Adipose tissue (tissue), 3 donors: ENCODE data around the gene HECTD4. TPM values are rescaled to one million over a fixed set of nuclear protein-coding genes. Genes with fewer than 3 reads are reported as not detected.
"Not testable (repeated sequence)": the region's sequence is repeated elsewhere in the genome, so short reads cannot be mapped to it uniquely, and the experiment has no call there.

Experiments used
- H3K27ac ChIP-seq: one replicate; pipeline ENCODE4 v1.5.1; 2013; ENCODE audit warnings: low read depth, low read length
- WGBS, 3 donors: extraction: QIAGEN DNeasy Blood & Tissue Kit; methylation state at CpG; one replicate each; pipeline ENCODE4 v1.1.7; 2013; 5-methylcytosine and 5-hydroxymethylcytosine counted together
- polyA plus RNA-seq, 3 donors: library from polyadenylated mRNA; stranded (reverse); fragments of 200-250 nt; gene quantifications; one replicate each; pipeline ENCODE4 v1.2.3, GENCODE V29; 2013
- donor health status: healthy with polysubstance abuse.
- donor health status: Bipolar disorder and iron deficiency.
- donor health status: healthy.

HECTD4 gene, protein sequence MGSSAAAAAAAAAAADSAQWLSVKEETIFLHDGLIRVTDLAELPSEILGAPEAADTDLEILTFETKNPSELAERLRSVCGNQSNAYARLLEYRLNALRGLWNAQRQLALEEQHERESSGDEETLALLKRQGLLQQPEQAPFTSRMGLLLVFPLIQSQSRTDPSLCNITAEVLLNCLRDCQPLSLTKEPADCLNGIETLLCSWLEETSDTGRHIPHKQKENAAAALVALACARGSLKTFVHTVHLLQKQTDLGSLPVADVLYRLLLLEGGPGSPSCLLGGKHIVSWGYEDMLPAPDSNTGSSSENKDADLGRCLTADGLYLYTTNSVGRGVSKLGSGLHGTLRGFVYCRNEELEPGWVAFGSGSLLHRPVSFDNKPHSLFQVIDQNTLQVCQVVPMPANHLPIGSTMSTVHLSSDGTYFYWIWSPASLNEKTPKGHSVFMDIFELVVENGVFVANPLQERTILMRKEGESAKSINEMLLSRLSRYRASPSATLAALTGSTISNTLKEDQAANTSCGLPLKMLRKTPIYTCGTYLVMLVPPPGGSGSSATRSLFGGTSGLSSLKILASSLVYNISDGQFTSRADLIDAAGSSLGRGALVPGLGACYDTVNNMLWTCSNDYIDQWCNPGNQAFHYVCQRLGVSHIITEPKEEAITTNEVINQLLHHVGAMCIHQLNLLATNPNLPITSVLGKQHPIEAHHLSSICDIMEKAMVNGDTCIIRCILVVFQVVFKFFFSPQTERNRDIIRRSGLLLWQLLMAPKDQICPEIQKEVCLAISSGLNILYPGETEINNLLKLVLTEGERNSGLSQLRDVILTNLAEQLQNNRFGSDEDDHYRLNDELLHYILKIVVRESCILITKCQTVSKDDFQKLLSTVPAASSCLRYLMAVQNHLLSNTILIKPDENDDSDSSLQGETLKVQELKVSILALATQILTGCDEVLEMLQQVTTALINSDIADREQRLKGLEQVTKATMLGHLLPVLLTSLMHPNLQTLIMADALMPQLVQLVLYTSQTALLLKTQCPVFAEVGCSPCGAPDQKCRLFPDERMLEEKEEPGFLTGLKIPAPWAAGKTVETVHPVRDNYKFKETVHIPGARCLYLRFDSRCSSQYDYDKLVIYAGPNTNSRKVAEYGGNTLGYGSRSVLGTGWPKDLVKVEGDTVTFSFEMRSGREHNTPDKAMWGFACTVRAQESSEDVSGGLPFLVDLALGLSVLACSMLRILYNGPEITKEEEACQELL (N-terminal part only)
- 10 to 100 TPM in 2 of 3 donors, 1 to 10 TPM in 1; 4.0 to 16.6 (median 10.1) TPM for polyA plus RNA-seq

DNA sequence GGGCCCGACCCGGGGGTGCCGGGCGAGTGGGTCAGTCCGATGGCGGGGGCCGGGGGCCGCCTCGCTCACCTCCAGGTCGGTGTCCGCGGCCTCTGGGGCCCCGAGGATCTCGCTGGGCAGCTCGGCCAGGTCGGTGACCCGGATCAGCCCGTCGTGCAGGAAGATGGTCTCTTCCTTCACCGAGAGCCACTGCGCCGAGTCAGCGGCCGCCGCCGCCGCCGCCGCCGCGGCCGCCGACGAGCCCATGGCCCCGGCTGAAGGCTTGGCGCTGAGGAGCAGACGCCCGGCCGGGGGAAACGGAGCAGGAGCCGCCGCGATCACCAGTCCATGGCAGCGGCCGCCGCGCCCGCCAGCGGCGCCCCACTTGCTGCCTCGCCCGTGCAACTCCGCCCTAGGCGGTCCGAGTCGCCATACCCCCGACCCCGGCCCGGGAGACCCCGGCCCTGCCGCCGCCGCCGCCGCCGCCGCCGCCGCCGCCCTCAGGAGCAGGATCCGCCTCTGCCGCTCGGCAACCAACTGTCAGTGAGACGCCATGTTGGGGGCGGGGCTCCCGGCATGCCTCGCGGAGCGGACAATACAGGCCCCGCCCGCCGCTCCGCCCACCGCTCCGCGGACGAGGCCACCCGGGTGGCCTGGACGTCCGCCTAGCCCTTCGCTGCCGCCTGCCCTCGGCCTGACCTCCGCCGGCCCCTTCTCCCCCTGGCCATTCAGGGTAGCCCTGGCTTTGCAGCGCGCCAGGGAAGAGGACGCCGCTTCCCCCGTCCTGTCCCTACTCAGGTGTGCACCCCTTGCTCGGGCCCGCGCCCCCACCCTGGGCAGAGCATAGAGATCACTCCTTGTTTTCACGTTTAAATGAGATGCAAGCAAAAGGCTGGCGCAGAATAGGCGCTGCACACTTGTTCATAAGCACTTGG lies at the start of gene HECTD4:
TSS of gene HECTD4 (minus strand) at position 549 of the 914 bp plus-strand sequence. CDS start at position 246, 303 bp downstream.
- no peak within 1 kb of the TSS for H3K27ac ChIP-seq
- WGBS, 3 donors: 1 to 33% (median 1%) methylated on average over 61 to 105 of the region's 106 CpGs

DNA sequence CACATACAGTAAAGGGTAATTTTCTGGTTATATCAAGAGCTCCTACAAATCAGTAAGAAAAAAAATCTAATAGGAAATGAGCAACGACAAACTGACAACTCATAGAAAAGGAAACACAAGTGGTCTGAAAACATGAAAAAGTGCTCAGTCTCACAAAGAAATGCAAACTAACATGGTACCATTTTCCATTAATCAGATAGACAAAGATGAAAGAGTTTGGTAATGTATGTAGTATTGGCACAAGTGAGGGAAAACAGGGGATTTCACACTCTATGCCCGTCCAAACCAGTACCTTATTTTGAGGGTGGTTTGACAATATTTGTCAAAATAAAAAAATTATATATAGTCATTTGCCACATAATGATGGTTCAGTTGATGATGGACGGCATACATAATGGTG lies 49.7 kb upstream of the HECTD4 start:
- WGBS, 3 donors: 75 to 90% (median 80%) methylated on average over 3 of the region's 3 CpGs
- H3K27ac ChIP-seq: no peak overlapping the region

DNA sequence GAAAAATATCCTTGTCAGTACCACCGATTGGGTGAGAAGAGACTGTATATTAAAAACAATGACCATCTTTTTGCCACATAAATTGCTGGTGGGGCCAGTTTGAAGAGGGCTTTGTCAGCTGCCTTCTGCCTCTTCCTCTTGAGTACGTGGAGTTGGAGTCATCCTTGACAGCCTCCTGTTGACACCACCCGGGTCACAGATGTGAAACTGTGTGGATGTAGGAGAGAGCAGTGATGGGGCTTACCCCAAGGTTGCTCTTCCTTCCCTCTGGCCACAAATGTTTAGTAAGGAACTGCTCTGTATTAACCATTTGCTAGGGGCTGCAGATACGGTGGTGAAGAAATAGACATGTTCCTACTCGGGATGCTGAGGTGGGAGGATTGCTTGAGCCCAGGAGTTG lies 48.7 kb upstream of the HECTD4 start:
- 54 to 81% (median 69%) methylated on average over 5 of the region's 5 CpGs for WGBS, 3 donors
- no peak overlapping the region for H3K27ac ChIP-seq

DNA sequence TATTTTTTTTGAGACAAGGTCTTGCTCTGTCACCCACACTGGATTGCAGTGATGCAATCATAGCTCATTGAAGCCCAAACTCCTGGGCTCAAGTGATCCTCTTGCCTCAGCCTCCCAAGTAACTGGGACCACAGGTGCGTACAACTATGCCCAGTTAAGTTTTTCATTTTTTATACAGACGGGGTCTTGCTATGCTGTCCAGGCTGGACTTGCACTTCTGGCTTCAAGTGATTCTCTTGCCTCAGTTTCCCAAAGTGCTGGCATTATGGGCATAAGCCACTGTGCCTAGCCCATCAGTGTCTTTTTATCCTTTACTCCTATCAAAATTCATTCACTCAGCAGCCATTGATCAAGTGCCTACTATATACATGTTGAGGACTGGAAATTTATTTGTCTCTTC lies 45.5 kb upstream of the HECTD4 start:
- no peak overlapping the region for H3K27ac ChIP-seq
- WGBS, 3 donors: 94 to 100% (median 96%) methylated on average over 2 of the region's 2 CpGs

DNA sequence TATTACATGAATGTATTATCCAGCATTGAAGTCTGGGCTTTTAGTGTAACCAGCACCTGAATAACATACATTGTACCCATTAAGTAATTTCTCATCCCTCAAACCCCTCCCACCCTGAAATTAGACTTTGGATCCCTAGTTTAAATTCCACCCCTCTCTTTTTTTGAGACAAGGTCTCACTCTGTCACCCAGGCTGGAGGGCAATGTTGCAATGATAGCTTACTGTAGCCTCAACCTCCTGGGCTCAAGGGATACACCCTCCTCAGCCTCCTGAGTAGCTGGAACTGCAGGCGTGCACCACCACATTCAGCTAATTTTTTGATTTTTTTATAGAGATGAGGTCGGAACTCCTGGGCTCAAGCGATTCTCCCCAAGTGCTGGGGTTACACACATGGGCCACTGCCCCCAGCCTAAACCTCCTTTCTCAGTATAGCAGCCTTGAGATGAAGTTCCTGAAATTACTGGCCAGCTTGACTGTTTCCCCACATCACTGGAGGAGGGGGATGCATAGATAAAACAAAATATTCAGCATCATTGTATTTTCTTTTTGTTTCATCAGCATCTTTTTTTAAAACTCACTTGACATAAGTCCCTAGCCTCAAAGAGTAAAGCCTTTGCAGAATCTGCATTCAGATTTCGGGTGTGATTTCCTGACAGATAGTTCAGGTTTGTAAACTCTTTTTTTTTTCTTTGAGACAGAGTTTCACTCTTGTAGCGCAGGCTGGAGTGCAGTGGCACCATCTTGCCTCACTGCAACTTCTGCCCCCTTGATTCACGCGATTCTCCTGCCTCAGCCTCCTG lies 43.6 kb upstream of the HECTD4 start:
- no peak overlapping the region for H3K27ac ChIP-seq
- WGBS, 3 donors: 94 to 96% (median 95%) methylated on average over 7 of the region's 7 CpGs

DNA sequence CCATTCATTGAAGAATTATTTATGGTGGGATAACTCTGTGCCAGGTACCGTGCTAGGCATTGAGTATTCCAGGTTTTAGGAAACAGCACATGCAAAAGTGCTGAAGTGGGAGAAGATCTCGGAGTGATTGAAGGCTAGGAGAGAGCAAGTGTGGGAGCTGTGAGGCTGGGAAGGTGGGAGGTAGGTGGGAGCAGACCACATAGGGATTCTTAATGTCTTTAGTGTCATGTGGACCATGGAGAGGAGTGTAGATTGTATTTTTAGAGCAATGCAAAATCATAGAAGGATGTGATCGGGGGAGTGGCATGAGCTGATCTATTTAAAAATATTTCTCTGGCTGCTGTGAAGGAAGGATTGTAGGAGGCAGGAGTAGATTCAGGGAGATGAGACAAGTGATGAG lies 41.9 kb upstream of the HECTD4 start:
- 90 to 91% (median 90%) methylated on average over 3 of the region's 3 CpGs for WGBS, 3 donors
- no peak overlapping the region for H3K27ac ChIP-seq

DNA sequence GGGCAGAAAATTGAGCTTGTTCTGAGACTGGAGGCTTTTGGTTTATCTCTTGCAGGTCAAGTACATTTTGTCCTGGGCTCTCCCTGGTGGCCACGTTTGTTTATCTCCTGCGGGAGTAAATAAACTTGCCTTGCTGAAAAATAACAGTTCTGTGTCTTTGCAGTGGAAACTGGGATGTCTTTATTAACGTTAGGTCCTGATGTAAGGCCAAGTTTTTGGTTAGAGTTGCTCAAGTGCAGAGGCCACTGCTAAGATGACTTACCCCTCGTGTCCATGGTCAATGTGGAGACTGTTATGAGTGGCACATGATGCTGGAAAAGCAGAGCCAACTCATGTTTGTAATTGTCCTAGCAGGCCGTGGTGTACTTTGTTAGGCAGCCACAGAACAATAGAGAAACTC lies 40.3 kb upstream of the HECTD4 start:
- H3K27ac ChIP-seq: no peak overlapping the region
- WGBS, 3 donors: 51 to 58% (median 53%) methylated on average over 5 of the region's 5 CpGs

DNA sequence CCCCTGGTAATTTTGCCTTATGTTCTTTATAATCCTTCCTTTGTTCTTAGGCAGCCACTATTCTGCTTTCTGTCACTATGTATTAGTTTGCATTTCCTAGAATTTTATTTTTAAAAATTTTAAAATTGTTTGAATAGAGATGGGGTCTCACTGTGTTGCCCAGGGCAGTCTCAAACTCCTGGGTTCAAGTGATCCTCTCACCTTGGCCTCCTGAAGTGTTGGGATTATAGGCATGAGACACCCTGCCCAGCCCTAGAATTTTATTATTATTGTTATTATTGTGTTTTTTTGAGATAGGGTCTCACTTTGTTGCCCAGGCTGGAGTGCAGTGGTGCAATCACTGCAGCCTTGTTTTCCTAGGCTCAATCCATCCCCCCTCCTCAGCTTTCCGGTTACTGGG lies 39.1 kb upstream of the HECTD4 start:
- 93 to 95% (median 94%) methylated on average over 1 of the region's 1 CpG for WGBS, 3 donors
- no peak overlapping the region for H3K27ac ChIP-seq

DNA sequence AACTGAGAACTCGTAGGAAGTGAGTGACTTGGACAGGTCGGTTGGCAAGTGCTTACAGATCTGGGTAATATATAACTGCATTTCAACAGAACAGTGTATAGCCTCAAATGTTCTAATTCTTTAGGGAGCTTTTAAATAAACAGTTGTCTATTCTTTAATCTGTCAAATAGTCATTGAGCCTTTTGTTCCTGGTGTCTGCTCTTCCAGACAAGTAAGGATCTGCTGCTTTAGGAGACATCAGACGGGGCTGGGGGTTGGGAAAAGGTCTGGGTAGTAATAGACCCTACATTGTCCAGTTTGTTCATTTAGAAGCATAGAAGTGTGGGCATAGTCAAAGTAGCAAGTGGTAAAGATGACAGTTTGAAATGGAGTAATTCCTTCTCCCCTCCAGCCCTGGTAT lies 38.5 kb upstream of the HECTD4 start:
- 45 to 80% (median 77%) methylated on average over 3 of the region's 3 CpGs for WGBS, 3 donors
- no peak overlapping the region for H3K27ac ChIP-seq

DNA sequence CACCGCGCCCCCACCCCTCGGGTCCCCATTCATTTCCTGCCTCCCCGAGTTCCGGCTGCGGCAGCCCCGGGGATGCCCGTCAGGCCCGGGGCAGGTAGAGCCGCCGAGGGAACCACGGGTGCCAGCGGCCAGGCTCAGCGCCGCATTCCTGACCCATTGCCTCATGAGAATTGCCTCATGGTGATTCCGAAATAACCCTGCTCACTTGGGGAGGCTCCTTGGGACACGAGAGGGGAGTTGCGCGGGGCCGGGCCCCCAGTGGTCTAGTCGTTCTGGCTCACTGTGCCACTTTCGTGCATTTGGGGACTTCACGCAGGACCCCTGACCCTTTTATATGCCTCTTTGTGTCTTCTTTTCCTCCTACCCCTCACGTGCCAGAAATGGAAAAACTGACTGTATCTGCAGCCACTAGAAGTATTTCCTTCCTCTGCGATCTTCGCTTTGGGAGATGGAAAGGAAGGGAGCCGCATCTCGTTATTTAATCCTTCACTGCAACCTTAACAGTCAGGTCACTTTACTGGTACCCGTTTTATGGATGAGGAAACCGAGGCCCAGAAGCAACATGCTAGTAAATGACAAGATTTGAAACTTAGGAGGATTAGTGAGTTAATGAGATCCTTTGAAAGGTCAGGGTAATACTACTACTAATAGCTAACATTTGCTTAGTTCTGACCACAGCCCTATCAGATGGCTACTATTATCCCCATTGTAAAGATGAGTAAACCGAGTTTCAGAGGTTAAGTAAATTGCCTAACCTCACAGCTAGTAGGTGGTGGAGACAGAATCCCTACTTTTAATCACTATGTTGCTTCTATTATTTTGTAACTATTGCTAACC lies 37.3 kb upstream of the HECTD4 start:
- peak overlapping the region; percentile 96 for H3K27ac ChIP-seq
- 3 to 4% (median 4%) methylated on average over 28 to 31 of the region's 31 CpGs for WGBS, 3 donors

DNA sequence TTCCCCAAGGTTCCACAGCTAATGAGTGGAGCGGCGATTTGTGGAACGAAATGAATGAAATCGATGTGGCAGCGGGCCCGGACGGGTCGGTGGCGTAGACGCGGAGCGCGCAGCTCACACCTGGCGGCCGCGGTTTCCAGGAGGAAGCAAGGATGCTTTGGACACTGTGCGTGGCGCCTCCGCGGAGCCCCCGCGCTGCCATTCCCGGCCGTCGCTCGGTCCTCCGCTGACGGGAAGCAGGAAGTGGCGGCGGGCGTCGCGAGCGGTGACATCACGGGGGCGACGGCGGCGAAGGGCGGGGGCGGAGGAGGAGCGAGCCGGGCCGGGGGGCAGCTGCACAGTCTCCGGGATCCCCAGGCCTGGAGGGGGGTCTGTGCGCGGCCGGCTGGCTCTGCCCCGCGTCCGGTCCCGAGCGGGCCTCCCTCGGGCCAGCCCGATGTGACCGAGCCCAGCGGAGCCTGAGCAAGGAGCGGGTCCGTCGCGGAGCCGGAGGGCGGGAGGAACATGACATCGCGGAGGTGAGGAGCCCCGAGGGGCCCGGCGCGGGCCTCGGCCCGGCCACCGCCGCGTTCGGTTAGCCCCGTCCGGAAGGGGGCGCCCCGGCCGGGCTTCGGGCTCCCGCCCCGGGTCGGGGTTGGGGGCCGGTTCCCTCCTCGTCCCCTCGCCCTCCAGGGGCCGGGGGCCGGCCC lies 36.5 kb upstream of the HECTD4 start, which contains the start of gene PTPN11:
TSS of gene PTPN11 (plus strand) at position 340 of the 689 bp plus-strand sequence. CDS start at position 505, 165 bp downstream.
- peak within 1 kb of the TSS; percentile 96 for H3K27ac ChIP-seq
- 0 to 1% (median 1%) methylated on average over 43 to 79 of the region's 89 CpGs for WGBS, 3 donors

DNA sequence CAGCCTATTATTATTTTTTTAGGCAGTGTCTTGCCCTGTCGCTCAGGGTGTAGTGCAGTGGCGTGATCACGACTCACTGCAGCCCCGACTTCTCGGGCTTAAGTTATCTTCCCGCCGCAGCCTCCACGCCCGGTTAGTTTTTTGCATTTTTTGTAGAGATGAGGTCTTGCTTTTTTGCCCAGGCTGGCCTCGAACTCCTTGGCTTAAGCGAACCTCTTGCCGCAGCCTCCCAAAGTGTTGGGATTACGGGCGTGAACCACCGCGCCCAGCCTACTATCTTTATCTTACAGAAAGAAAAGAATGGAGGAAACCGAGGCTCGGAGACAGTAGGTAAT lies 36.0 kb upstream of the HECTD4 start:
- WGBS, 3 donors: 1 to 2% (median 2%) methylated on average over 18 of the region's 18 CpGs

DNA sequence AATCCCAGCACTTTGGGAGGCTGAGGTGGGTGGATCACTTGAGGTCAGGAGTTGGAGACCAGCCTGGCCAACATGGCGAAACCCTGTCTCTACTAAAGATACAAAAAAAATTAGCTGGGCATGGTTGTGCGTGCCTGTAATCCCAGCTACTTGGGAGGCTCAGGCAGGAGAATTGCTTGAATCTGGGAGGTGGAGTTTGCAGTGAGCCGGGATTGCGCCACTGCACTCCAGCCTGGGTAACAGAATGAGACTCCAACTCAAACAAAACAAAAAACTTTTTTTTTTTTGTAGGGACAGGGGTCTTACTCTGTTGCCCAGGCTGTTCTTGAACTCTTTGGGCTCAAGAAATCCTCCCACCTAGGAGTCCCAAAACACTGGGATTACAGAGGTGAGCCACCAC lies 33.2 kb upstream of the HECTD4 start:
- not testable (repeated sequence) for H3K27ac ChIP-seq
- WGBS, 3 donors: 86 to 93% (median 87%) methylated on average over 4 of the region's 4 CpGs

More for the DNA sequence above, 36.0 kb upstream of the HECTD4 start:
- H3K27ac ChIP-seq: peak overlapping the region; percentile 96

DNA sequence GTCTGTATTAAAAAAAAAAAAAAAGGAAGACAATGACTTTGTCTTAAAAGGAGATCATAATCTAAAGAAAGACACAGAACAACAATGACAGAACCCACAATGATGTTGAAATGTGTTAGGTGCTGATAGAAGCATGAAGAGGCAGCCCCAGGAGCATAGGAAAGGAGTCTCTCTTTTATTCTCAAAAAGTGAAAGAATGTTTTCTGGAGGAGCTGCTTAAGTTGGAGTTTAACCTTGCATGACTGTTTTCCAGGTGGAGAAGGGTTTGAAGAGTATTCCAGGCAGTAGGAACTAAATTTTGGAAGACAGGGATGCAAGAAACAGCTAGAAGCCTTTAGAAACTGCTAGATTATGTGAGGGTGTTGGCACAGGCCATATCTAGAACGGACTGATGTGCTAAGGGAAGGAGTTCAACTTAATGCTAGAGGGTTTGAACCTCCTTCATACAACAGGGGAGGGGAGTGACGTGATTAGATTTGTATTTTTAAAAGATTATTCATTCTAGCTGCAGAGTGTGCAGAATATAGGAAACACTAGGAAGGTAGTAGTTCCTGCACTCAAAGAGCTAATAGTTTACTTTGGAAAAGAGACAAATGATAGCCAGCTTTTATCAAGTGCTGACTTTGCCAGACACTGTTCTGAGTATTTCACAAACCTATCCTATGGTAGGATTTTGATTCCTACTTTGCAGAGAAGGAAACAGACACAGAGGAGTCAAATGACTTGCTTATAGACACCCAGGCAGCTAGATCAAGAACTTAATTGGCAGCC lies 31.8 kb upstream of the HECTD4 start:
- no peak overlapping the region for H3K27ac ChIP-seq
- WGBS, 3 donors: 25 to 54% (median 39%) methylated on average over 2 of the region's 2 CpGs

DNA sequence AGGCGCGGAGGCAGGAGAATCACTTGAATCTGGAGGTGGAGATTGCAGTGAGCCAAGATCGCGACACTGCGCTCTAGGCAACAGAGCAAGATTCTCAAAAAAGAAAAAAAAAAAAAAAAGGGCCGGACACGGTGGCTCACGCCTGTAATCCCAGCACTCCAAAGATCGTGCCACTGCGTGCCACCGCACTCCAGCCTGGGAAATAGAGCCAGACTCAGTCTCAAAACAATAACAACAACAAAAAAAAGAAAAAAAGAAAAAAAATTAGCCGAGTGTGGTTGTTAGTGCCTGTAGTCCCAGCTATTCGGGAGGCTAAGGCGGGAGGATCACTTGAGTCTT lies 27.6 kb upstream of the HECTD4 start:
- 95 to 96% (median 95%) methylated on average over 14 of the region's 14 CpGs for WGBS, 3 donors
- no peak overlapping the region for H3K27ac ChIP-seq
